ENCODE measurements around the gene TOM1. TPM values are rescaled to one million over a fixed set of nuclear protein-coding genes. Genes with fewer than 3 reads are reported as not detected.

The TOM1 gene
- total RNA-seq, 2 experiments from 2014 or later = 22.7 to 30.6 TPM

GRCh38 chr22:35325209-35325608, 25.5 kb downstream of the TOM1 start:
- TF ChIP-seq, protein P1, sequence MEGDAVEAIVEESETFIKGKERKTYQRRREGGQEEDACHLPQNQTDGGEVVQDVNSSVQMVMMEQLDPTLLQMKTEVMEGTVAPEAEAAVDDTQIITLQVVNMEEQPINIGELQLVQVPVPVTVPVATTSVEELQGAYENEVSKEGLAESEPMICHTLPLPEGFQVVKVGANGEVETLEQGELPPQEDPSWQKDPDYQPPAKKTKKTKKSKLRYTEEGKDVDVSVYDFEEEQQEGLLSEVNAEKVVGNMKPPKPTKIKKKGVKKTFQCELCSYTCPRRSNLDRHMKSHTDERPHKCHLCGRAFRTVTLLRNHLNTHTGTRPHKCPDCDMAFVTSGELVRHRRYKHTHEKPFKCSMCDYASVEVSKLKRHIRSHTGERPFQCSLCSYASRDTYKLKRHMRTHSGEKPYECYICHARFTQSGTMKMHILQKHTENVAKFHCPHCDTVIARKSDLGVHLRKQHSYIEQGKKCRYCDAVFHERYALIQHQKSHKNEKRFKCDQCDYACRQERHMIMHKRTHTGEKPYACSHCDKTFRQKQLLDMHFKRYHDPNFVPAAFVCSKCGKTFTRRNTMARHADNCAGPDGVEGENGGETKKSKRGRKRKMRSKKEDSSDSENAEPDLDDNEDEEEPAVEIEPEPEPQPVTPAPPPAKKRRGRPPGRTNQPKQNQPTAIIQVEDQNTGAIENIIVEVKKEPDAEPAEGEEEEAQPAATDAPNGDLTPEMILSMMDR (conservative IDR thresholded peaks at IDR 0.05; ENCODE audit: low read length) = no peak
- TF ChIP-seq EZH2phosphoT487 (IDR thresholded peaks at IDR 0.05; ENCODE audit: borderline replicate concordance, low read depth, low read length) = no peak
- no peak for DNase-seq (ENCODE audit: low spot score)
- Histone ChIP-seq H3K4me2 (ENCODE audit: low read length) (no peak overlapping the region), H3K27ac (ENCODE audit: low read depth, low read length, poor library complexity, severe bottlenecking) (no peak overlapping the region), H3K9me3 (ENCODE audit: low read length) (no peaks in the 10 kb centered on the region), H4K20me1 (ENCODE audit: insufficient read depth, low read length) (no peaks in the 10 kb centered on the region), H3K36me3 (ENCODE audit: insufficient read depth, low read length) (peaks cover 11% of the 10 kb centered on the region; the same call in 1 of the 2 replicates), H2AFZ (ENCODE audit: low read length) (no peak overlapping the region), H3K4me1 (ENCODE audit: insufficient read depth, low read length, poor library complexity, severe bottlenecking) (peaks cover 7% of the 10 kb centered on the region), H3K4me3 (ENCODE audit: low read depth, low read length, poor library complexity, severe bottlenecking) (no peak overlapping the region), H3K9me2 (ENCODE audit: insufficient read depth, low read length) (no peaks in the 10 kb centered on the region), H3K79me2 (ENCODE audit: insufficient read depth, low read depth, low read length) (no peaks in the 10 kb centered on the region)
- POLR2A ChIA-PET = no interaction called here
- BruUV-seq (replicated peaks) = no TSS peak
- CTCF ChIA-PET (ENCODE audit: unreplicated experiment) = no interaction called here
- intact Hi-C loops (cut with micrococcal nuclease; ENCODE audit: unreplicated experiment) = no loop called here

DNA sequence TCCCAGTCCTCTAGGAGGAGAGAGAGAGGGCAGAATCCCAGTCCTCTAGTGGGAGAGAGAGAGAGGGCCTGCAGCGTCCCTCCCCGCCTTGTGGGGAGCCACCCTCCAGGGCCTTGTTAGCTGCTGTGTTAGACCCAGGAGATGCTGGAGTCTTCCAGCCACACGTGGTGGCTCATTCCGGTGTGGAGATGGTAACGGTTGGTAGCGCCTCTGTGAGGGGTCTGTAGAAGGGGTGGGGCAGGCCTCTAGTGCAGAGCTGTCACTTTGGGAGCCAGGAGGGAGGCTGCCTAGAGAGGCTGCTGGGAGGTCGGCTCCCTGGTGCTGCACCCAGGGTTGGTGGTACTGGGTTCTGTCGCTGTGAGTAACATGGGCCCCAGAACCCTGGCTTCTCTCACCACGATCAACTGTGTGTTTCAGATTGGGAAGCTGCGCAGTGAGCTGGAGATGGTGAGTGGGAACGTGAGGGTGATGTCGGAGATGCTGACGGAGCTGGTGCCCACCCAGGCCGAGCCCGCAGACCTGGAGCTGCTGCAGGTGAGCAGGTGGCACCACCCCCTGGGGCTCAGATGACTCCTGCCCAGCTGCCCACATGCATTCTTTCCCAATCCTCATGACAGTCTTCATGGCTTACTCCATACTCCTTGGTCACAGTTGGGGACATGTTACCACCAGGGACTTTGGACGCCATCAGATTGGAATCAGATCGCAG, 27.3 kb downstream of the TOM1 start:
- BruUV-seq (replicated peaks) = no TSS peak
- Histone ChIP-seq H2AFZ (ENCODE audit: low read length) (no peak overlapping the region), H3K4me1 (ENCODE audit: insufficient read depth, low read length, poor library complexity, severe bottlenecking) (peaks cover 14% of the 10 kb centered on the region), H3K79me2 (ENCODE audit: insufficient read depth, low read depth, low read length) (no peaks in the 10 kb centered on the region), H3K36me3 (ENCODE audit: insufficient read depth, low read length) (peaks cover 11% of the 10 kb centered on the region; the same call in 1 of the 2 replicates), H3K27ac (ENCODE audit: low read depth, low read length, poor library complexity, severe bottlenecking) (no peak overlapping the region), H3K9me3 (ENCODE audit: low read length) (no peaks in the 10 kb centered on the region), H3K9me2 (ENCODE audit: insufficient read depth, low read length) (no peaks in the 10 kb centered on the region), H4K20me1 (ENCODE audit: insufficient read depth, low read length) (no peaks in the 10 kb centered on the region), H3K4me2 (ENCODE audit: low read length) (no peak overlapping the region), H3K4me3 (ENCODE audit: low read depth, low read length, poor library complexity, severe bottlenecking) (no peak overlapping the region)
- CTCF ChIA-PET (ENCODE audit: unreplicated experiment) = interaction anchor here (0.6 kb wide), 1 partner anchor 980 kb away, joined by 3 read pairs; no protein-coding TSS in a partner anchor
- TF ChIP-seq EZH2phosphoT487 (IDR thresholded peaks at IDR 0.05; ENCODE audit: borderline replicate concordance, low read depth, low read length) = no peak
- TF ChIP-seq, protein P1 (conservative IDR thresholded peaks at IDR 0.05; ENCODE audit: low read length) = no peak
- intact Hi-C loops (cut with micrococcal nuclease; ENCODE audit: unreplicated experiment) = no loop called here
- DNase-seq (ENCODE audit: low spot score) = no peak
- POLR2A ChIA-PET = interaction anchor here (1.1 kb wide), 1 partner anchor 20 kb away, joined by 4 read pairs; no protein-coding TSS in a partner anchor

Measured in OCI-LY7 (cell line).